H1 (cell line): ENCODE results near the gene RPE. TPM values are rescaled to one million over a fixed set of nuclear protein-coding genes. Genes with fewer than 3 reads are reported as not detected.

Source experiments
- BACH1 ChIP-seq: IDR thresholded peaks from 2 replicates; pipeline ENCODE4 v1.6.1; 2012; ENCODE audit warnings: low read length, improper control_type of control experiment
- USF2 ChIP-seq: IDR thresholded peaks from 2 replicates; pipeline ENCODE4 v1.6.1; 2011; ENCODE audit warnings: low read length, improper control_type of control experiment
- polyA plus RNA-seq, 7 experiments: library from polyadenylated mRNA; depleted of rRNA in 3 of 7; stranded (reverse) in 5 of 7; unstranded in 2 of 7; fragments of >200 nt in 5 of 7; fragments of 200-250 nt in 2 of 7; gene quantifications; 1 replicate in 5 of 7; 2 replicates in 1 of 7; 4 replicates in 1 of 7; pipeline versions ENCODE4 v1.2.1 to v1.2.3, GENCODE V29; 2011 to 2013; ENCODE audit warnings: missing spikeins in 2 of 7, mixed read lengths in 2 of 7
- total RNA-seq: library from RNA; stranded (reverse); fragmentation: NEBNext Ultra II Directional; extraction: Animal tissue kit (Norgen Biotek cat#: 25700); gene quantifications from 2 replicates; pipeline ENCODE4 v1.2.1, GENCODE V29; 2021

RPE gene
- total and polyA plus RNA-seq, 2 of the 8 experiments (the other 6 are each of a cell fraction or from before 2014, with no cell fraction given), result 77.8 to 102 TPM

GRCh38 chr2:210027608-210028007 is 25.2 kb downstream of the RPE start (continued):
- TF ChIP-seq USF2 (no peak), BACH1 (no peak)
- TF ChIP-seq, all 59 proteins: peak for 0
